ENCODE measurements around the gene WTIP.
"Not testable (repeated sequence)": the region's sequence is repeated elsewhere in the genome, so short reads cannot be mapped to it uniquely, and the experiment has no call there.

Gene WTIP

DNA sequence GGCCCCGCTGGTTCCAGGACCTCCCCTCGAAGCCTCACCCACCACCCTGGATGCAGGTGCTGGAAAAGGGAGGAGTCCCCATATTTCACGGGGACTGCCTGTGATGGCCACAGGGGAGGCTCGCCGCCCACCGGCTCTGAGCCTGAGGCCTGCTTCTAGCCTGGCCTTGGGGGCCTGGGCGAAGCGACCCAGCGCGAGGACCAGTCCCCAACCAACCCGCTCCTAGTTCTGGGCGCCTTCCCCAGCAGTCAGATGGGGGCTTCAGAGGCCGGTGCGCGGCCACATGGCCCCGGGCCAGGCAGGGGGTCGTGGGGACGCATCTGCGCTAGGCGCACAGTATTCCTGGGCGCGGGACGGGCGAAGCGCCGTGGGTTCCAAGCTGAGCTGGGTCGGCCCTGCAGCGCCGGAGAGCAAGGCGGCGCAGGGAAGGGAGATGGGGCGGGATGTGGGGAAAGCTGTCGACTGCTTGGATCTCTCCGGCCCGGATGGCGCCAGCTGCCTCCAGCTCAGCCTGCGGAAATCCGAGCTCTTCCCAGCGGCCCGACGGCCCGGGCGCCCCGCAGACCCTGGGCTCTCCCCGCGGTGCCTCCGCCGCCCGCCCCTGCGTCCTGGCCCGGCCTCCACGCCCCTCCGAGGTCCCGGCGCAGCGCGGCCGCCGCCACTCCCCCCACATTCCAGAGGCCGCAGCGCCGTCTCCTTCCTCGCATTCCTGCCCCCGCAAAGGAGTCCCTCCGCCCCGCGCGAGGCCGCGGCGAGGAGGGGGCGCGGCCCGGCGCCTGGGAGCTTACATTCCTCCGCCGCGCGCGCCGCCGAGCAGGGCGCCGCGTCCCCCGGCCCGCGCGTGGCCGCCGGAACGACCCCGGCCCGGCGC lies at the start of gene WTIP:
Gene WTIP, plus strand, starts transcription at position 788 of the 871 bp plus-strand sequence. CDS start 217 bp downstream, outside the sequence.
- DNase-seq: no peak

DNA sequence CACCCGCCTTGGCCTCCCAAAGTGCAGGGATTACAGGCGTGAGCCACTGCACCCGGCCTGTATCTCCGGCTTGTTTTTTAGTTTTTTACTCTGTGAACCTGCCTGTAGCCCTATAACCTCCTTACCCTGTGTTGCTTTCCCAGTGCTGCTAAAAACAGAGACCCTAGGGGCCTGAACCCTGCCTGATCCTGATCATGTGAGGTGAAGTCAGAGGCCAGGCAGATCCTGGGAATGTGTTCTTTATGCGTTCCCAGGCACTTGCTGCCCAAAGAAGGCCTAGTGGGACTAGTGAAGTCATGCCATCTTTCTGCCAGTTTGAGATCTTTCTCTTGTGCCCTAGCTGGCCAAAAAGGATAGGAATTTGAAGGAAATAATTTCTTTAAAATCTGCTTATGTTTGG lies 48.8 kb upstream of the WTIP start:
- DNase-seq: no peak

GRCh38 chr19:34436716-34437115 lies 44.8 kb upstream of the WTIP start:
- DNase-seq: no peak

GRCh38 chr19:34448191-34448590 lies 33.4 kb upstream of the WTIP start:
- no peak for DNase-seq

- DNase-seq: no peak
These were observed 28.8 kb upstream of the WTIP start for GRCh38 chr19:34452723-34453122.

GRCh38 chr19:34454091-34454490 lies 27.5 kb upstream of the WTIP start:
- DNase-seq: no peak

- DNase-seq: no peak
These were observed 26.9 kb upstream of the WTIP start for GRCh38 chr19:34454685-34455084.

DNA sequence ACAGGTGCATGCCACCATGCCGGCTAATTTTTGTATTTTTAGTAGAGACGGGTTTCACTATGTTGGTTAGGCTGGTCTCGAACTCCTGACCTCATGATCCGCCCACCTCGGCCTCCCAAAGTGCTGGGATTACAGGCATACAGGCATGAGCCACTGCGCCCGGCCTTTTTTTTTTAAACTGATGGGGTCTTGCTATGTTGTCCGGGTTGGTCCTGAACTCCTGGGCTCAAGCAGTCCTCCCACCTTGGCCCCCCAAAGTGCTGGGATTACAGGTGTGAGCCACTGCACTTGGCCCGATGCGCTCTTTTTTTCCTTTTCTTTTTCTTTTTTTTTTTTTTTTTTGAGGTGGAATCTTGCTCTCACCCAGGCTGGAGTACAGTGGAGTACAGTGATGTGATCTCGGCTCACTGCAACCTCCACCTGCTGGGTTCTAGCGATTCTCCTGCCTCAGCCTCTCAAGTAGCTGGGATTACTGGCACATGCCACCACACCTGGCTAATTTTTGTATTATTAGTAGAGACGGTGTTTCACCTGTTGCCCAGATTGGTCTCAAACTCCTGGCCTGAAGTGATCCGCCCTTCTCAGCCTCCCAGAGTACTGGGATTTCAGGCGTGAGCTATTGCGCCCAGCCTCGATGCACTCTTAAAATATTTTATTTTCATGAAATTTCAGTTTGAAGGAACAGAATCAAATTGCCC lies 25.6 kb upstream of the WTIP start:
- DNase-seq: not testable (repeated sequence)

DNA sequence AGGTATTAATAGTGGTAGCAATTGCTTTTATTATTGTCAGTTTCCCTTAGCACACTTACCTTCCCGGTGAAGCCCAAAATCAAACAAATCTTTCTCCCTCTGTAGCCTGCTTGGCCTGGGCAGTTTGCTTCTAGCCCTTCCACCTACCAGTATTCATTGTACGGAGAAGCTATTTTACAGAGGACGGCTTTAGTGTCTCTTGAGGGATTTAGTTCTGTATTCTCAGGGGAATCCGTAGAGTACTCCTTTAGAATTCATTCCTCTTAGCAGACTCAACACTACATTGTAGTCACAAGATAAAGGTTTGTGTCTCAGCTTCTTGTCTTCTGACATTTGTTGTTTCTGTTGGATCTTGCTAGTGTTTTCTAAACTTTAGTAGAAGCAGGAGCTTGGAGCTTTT lies 24.1 kb upstream of the WTIP start:
- DNase-seq: no peak

GRCh38 chr19:34458677-34459076 lies 22.9 kb upstream of the WTIP start:
- DNase-seq: no peak

GRCh38 chr19:34459614-34460013 lies 21.9 kb upstream of the WTIP start:
- no peak for DNase-seq

DNA sequence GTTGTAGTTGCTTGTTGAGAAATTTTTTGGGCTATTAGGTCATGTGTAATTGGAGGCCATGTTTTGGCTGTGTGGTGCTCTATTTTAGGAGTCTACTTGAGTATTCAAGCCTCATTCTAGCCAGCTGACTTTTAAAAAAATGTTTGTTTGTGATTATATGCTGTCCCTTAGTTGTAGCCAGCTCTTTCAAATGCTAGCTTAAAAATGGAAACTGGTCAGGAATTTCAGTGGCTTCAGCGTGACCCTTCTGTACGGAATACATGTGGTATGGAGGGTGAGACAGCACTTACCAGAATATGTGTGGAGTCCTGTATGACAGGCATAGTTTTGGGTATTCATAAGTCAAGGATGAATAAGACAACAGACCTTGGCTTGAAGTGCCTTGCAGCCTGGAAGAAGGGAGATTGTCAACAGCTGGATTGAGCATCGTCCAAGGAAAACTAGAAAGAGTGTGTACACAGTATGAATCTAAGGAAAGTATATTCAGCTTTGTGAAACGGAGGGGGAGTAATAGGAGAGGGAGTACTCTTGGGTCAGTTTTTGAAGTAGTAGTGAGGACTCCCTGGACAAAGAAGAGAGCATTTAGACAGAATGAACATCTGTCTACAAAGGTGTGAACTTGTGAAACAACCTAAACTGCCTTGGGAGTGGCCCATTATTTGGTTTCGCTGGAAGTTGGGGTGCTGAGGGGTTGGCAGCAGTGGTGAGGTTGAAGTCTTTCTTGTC lies 20.0 kb upstream of the WTIP start:
- DNase-seq: no peak

- not testable (repeated sequence) for DNase-seq
These were observed 16.8 kb upstream of the WTIP start for GRCh38 chr19:34464785-34465184.

DNA sequence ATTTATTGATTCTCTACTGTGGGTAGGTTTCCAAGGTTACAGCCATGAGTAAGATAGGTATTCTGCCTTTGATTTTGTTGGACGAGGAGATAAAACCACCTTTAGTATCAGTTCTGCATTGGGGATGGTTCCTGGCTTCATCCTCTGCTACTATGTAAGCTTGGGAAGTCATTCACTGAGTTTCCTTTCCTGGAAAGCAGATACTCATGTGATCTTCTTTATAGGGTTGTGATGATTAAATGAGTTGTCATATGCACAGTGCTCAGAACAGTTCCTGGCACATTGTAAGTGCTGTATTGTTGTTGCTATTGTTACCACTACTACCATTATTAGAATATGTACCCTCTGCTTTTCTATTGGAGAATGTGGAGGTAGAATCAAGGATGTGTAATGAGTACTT lies 13.1 kb upstream of the WTIP start:
- DNase-seq: no peak

DNA sequence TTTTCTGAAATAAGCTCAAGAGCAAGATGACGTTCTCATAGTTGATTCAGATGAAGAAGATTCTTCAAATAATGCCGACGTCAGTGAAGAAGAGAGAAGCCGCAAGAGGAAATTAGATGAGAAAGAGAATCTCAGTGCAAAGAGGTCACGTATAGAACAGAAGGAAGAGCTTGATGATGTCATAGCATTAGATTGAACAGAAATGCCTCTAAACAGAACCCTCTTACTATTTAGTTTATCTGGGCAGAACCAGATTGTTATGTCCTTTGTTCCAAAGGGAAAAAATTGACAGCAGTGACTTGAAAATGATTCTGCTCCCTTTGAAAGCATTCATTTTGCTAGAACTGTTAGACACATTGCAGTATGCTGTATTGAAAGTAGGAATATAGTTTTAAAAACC lies 12.5 kb upstream of the WTIP start:
- not testable (repeated sequence) for DNase-seq

- no peak for DNase-seq
These were observed 9.5 kb upstream of the WTIP start for GRCh38 chr19:34471906-34472700.

- DNase-seq: no peak
These were observed 7.1 kb upstream of the WTIP start for GRCh38 chr19:34474233-34474989.

DNA sequence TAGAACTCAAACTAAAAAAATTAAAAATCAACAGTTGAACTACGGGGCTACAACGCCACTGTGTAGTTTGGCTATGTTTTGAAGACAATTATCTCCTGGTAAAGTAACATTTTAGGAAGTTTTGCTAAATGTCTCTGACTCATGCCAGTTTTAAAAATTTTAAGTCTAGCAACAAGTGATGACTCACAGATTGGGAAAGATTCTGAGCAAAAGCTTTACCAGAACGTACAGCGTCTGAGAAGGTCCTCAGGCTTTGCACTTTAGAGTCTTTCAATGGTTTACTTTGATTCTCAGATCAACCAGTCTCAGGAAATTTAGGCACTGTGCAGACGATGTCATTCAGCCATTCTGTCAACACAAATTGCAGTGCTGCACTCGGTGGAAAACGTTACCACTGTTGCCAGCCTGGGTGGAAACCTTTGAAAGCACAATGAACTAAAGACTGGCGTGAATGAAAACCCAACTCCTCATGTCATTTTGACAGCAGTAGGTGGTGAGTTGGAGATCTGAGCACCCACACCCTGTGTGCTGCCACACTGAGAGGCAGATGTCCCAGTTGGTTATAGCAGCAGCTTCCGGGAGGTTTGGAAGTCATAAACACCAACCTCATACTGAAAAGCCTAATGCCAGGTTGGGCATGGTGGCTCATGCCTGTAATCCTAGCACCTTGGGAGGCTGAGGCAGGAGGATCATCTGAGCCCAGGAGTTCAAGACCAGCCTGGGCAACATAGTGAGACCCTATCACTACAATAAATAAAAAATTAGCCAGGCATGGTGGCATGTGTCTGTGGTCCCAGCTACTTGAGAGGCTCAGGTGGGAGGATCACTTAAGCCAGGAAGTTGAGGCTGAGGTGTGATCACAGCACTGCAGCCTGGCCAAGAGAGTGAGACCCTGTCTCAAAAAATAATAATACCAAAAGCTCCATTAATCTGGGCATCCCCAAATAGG lies 6.3 kb upstream of the WTIP start:
- no peak for DNase-seq

DNA sequence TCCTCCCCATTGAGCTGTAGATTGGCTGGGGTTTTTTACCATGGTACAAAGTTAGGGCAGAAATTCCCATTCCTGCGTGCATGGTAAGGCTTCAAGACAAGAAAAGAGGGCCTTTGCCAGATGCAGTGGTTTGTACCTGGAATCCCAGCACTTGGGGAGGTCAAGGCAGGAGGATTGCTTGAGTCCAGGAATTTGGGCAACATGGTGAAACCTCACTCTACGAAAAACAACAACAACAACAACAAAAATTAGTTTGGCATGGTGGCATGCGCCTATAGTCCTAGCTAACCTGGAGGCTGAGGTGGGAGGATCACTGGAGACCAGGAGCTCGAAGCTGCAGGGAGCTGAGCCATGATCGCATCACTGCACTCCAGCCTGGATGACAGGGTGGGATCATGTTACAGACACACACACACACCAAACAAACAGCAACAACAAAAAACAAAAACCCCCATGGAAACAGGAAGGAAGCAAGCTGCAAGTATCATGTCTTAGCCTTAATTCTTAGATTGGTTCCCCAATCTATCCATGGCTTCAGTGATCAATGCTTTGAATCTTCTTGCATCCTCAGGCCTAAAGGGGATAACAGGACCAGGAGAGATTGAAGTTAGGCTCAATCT lies 5.5 kb upstream of the WTIP start:
- DNase-seq: no peak

DNA sequence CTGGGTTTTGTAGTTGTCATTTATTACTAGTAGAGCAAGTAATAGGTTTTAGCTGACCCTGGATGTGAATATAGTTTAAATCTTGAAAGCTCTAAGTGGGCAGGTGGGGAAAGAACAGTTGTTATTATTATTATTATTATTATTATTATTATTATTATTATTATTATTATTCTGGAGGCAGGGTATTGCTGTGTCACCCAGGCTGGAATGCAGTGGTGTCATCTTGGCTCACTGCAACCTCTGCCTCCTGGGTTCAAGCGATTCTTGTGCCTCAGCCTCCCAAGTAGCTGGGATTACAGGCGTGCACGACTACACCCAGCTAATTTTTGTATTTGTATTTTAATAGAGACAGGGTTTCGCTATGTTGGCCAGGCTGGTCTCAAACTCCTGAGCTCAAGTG lies 3.1 kb upstream of the WTIP start:
- not testable (repeated sequence) for DNase-seq

Measured in hematopoietic multipotent progenitor cell treated with erythropoietin and hydrocortisone succinate and interleukin-3 and kit ligand, for 6 days (in vitro differentiated cells).